Suprapubic skin (tissue), 4 donors: ENCODE results near the gene DOK1.
"Not testable (repeated sequence)": the region's sequence is repeated elsewhere in the genome, so short reads cannot be mapped to it uniquely, and the experiment has no call there.

ENCODE experiments used
- CTCF ChIP-seq, 2 donors: fragments of 200-600 bp in 1 of 2; fragments of 450-650 bp in 1 of 2; sonication (generic) in 1 of 2; IDR thresholded peaks; one replicate each; pipeline ENCODE4 v1.5.1; 2016 to 2019; ENCODE audit warnings: antibody characterized with exemption in 2 of 2, mild to moderate bottlenecking in 1 of 2, moderate library complexity in 1 of 2
- EP300 ChIP-seq: sonication (generic); formaldehyde crosslinking; IDR thresholded peaks from one replicate; pipeline ENCODE4 v1.6.1; 2017; ENCODE audit warnings: antibody characterized with exemption
- POLR2A ChIP-seq, 2 donors: fragments of 450-650 bp; IDR thresholded peaks; one replicate each; pipeline ENCODE4 v1.6.1; 2017; ENCODE audit warnings: antibody characterized with exemption in 2 of 2, mild to moderate bottlenecking in 2 of 2, moderate library complexity in 2 of 2
- POLR2AphosphoS5 ChIP-seq, 3 donors: sonication (generic); formaldehyde crosslinking; IDR thresholded peaks; one replicate each; pipeline ENCODE4 v1.6.1; 2017; ENCODE audit warnings: antibody characterized with exemption in 3 of 3

- TF ChIP-seq CTCF (IDR thresholded peaks at IDR 0.05); POLR2A (IDR thresholded peaks at IDR 0.05); POLR2AphosphoS5 (IDR thresholded peaks at IDR 0.05); EP300: not testable (repeated sequence)
These were observed 6.5 kb downstream of the DOK1 start for GRCh38 chr2:74561022-74561421.
